Neural cell (in vitro differentiated cells): ENCODE measurements around the gene THAP7. TPM values are rescaled to one million over a fixed set of nuclear protein-coding genes. Genes with fewer than 3 reads are reported as not detected.

Experiments
- H2AFZ ChIP-seq: fragments of 200-600, 300-800 bp; sonication (generic), shearing (Covaris generic); 2 replicates; pipeline ENCODE4 v1.6.0; 2014; ENCODE audit warnings: low read depth, mild to moderate bottlenecking, antibody characterized with exemption, low read length, moderate library complexity
- H3F3A ChIP-seq: fragments of 200-600 bp; shearing (Covaris generic); 2 replicates; pipeline ENCODE4 v1.6.1; 2016; ENCODE audit warnings: mild to moderate bottlenecking, moderate library complexity, mixed read lengths, antibody characterized with exemption, low read length; ENCODE audit not compliant: insufficient read depth, poor library complexity, severe bottlenecking
- H3K27ac ChIP-seq: fragments of 200-600, 300-800 bp; sonication (generic), shearing (Covaris generic); 2 replicates; pipeline ENCODE4 v1.5.1; 2014; ENCODE audit warnings: mild to moderate bottlenecking, low read length, moderate library complexity
- H3K27me3 ChIP-seq: fragments of 300-800, 200-600 bp; sonication (generic), shearing (Covaris generic); 2 replicates; pipeline ENCODE4 v1.6.0; 2014; ENCODE audit warnings: mild to moderate bottlenecking, low read depth, low read length, moderate library complexity; ENCODE audit not compliant: insufficient read depth
- H3K36me3 ChIP-seq: fragments of 300-800, 200-600 bp; sonication (generic), shearing (Covaris generic); 2 replicates; pipeline ENCODE4 v1.5.1; 2014; ENCODE audit warnings: mild to moderate bottlenecking, antibody characterized with exemption, low read length, moderate library complexity; ENCODE audit not compliant: insufficient read depth
- H3K4me2 ChIP-seq: fragments of 300-800, 200-600 bp; sonication (generic), shearing (Covaris generic); 2 replicates; pipeline ENCODE4 v1.6.0; 2014; ENCODE audit warnings: mild to moderate bottlenecking, low read length
- H3K4me3 ChIP-seq: fragments of 300-800, 200-600 bp; sonication (generic), shearing (Covaris generic); 2 replicates; pipeline ENCODE4 v1.5.1; 2014; ENCODE audit warnings: mild to moderate bottlenecking, low read length, moderate library complexity
- H3K79me2 ChIP-seq: fragments of 200-600 bp; shearing (Covaris generic); replicated peaks from 2 replicates; pipeline ENCODE4 v1.6.0; 2014; ENCODE audit warnings: mild to moderate bottlenecking, low read length, moderate library complexity; ENCODE audit not compliant: insufficient read depth
- H3K9ac ChIP-seq: fragments of 300-800, 200-600 bp; sonication (generic), shearing (Covaris generic); 2 replicates; pipeline ENCODE4 v1.6.1; 2016; ENCODE audit warnings: mild to moderate bottlenecking, low read length, mixed read lengths
- H3K9me2 ChIP-seq: fragments of 200-600 bp; shearing (Covaris generic); 2 replicates; pipeline ENCODE4 v1.6.1; 2016; ENCODE audit warnings: mild to moderate bottlenecking, low read length, mixed read lengths; ENCODE audit not compliant: insufficient read depth
- H3K9me3 ChIP-seq: fragments of 200-600, 300-800 bp; sonication (generic), shearing (Covaris generic); 2 replicates; pipeline ENCODE4 v1.6.1; 2016; ENCODE audit warnings: mild to moderate bottlenecking, mixed run types, low read length, moderate library complexity, mixed read lengths
- H4K20me1 ChIP-seq: fragments of 200-600 bp; shearing (Covaris generic); 2 replicates; pipeline ENCODE4 v1.6.1; 2016; ENCODE audit warnings: mild to moderate bottlenecking, mixed run types; ENCODE audit not compliant: insufficient read depth
- EP300 ChIP-seq: fragments of 450-650 bp; conservative IDR thresholded peaks from 2 replicates; pipeline ENCODE4 v1.6.1; 2014; ENCODE audit warnings: antibody characterized with exemption, mild to moderate bottlenecking, moderate library complexity; ENCODE audit not compliant: poor library complexity, severe bottlenecking
- EZH2 ChIP-seq: fragments of 200-600, 300-800 bp; shearing (Covaris generic), sonication (generic); IDR thresholded peaks from 2 replicates; pipeline ENCODE4 v1.6.1; 2014; ENCODE audit warnings: antibody characterized with exemption, low read length, borderline replicate concordance, mild to moderate bottlenecking; ENCODE audit not compliant: insufficient read depth, poor library complexity, severe bottlenecking
- MXI1 ChIP-seq: fragments of 450-650 bp; conservative IDR thresholded peaks from 2 replicates; pipeline ENCODE4 v1.6.1; 2014; ENCODE audit warnings: antibody characterized with exemption, mild to moderate bottlenecking; ENCODE audit not compliant: poor library complexity, severe bottlenecking
- POLR2AphosphoS5 ChIP-seq: IDR thresholded peaks from 2 replicates; pipeline ENCODE4 v1.6.1; 2012
- RAD21 ChIP-seq: fragments of 450-650 bp; conservative IDR thresholded peaks from 2 replicates; pipeline ENCODE4 v1.6.1; 2014; ENCODE audit warnings: antibody characterized with exemption, mild to moderate bottlenecking, moderate library complexity
- REST ChIP-seq: IDR thresholded peaks from 2 replicates; pipeline ENCODE4 v1.6.1; 2012; ENCODE audit warnings: borderline replicate concordance
- SMC3 ChIP-seq: fragments of 450-650 bp; conservative IDR thresholded peaks from 2 replicates; pipeline ENCODE4 v1.6.1; 2014; ENCODE audit warnings: antibody characterized with exemption, mild to moderate bottlenecking, moderate library complexity; ENCODE audit not compliant: poor library complexity
- TAF1 ChIP-seq: IDR thresholded peaks from 2 replicates; pipeline ENCODE4 v1.6.1; 2012; ENCODE audit warnings: low read depth
- polyA plus RNA-seq: library from polyadenylated mRNA; depleted of rRNA; stranded (reverse); fragments of >200 nt; gene quantifications from 2 replicates; pipeline ENCODE4 v1.2.3, GENCODE V29; 2014
- TF ChIP-seq, protein P1 (sequence below): fragments of 450-650 bp; IDR thresholded peaks from 2 replicates; pipeline ENCODE4 v1.5.1; 2014; ENCODE audit warnings: antibody characterized with exemption, mild to moderate bottlenecking, moderate library complexity; ENCODE audit not compliant: poor library complexity, severe bottlenecking

Gene THAP7
- polyA plus RNA-seq, 1 donor from 2014 or later, result 28.7 TPM

DNA sequence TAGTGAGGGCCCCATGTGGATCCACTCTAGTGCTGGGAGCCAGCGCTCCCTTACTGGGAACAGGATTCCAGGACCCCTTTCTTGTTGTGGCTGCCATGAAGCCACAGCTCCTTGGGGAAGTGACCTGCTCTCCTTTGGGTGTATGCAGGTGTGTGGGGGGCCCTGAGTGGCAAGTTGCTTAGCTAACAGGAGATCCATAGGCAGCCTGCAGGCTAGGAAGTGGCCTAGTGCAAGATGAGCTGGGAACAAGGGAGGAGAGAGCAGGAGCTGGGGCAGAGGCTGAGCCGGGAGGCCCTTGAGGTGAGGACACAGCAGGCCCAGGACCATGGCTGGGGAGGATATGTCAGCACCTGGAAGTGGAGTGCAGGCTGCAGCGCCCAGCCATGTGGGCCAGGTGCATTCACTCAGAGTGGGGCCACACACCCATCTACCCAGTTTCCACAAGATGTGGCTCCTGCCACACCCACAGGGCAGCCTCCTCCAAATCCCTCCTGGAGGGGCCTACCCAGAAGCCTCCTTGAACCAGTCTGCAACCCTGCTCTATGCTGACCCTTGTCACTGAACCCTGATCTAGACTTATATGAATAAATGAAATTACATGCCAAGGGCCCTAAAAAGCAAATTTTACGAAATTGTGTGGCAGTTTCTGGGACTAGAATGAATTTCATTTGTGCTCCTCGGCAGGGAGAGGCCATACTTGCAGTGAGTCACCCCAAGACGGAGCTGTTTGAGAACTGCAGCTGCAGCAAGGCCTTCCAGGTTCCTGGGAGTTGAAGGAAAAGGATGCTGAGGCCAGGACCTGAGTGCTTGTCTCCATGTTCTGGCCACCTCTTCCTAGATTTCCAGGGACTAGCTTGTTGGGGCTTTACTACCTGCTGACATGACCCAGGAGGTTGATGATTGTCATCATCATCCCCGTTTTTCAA, 3.2 kb downstream of the THAP7 start:
- Histone ChIP-seq H3K79me2 (peaks cover 3% of the 10 kb centered on the region), H4K20me1 (no peaks in the 10 kb centered on the region), H3K4me3 (no peak overlapping the region), H3K9me2 (no peaks in the 10 kb centered on the region), H3K4me2 (no peak overlapping the region), H3K36me3 (no peaks in the 10 kb centered on the region), H3K9me3 (no peaks in the 10 kb centered on the region), H3K9ac (no peak overlapping the region), H2AFZ (no peak overlapping the region), H3F3A (no peaks in the 10 kb centered on the region), H3K27ac (no peak overlapping the region), H3K27me3 (no peaks in the 10 kb centered on the region)
- TF ChIP-seq REST, result no peak
- TF ChIP-seq EZH2, result no peak
- no peak for TF ChIP-seq MXI1
- no peak for TF ChIP-seq EP300
- no peak for TF ChIP-seq SMC3
- TF ChIP-seq, protein P1, sequence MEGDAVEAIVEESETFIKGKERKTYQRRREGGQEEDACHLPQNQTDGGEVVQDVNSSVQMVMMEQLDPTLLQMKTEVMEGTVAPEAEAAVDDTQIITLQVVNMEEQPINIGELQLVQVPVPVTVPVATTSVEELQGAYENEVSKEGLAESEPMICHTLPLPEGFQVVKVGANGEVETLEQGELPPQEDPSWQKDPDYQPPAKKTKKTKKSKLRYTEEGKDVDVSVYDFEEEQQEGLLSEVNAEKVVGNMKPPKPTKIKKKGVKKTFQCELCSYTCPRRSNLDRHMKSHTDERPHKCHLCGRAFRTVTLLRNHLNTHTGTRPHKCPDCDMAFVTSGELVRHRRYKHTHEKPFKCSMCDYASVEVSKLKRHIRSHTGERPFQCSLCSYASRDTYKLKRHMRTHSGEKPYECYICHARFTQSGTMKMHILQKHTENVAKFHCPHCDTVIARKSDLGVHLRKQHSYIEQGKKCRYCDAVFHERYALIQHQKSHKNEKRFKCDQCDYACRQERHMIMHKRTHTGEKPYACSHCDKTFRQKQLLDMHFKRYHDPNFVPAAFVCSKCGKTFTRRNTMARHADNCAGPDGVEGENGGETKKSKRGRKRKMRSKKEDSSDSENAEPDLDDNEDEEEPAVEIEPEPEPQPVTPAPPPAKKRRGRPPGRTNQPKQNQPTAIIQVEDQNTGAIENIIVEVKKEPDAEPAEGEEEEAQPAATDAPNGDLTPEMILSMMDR, result no peak
- TF ChIP-seq RAD21, result no peak
- TF ChIP-seq TAF1, result no peak
- TF ChIP-seq POLR2AphosphoS5, result no peak

GRCh38 chr22:20997536-20998257, 4.2 kb downstream of the THAP7 start:
- H3K36me3 ChIP-seq, result no peaks in the 10 kb centered on the region
- no peak overlapping the region for H3K4me3 ChIP-seq
- TF ChIP-seq EZH2 (no peak), REST (no peak), SMC3 (no peak), POLR2AphosphoS5 (no peak), MXI1 (no peak), EP300 (no peak), RAD21 (no peak), TAF1 (no peak)
- TF ChIP-seq, protein P1, result no peak
- H3K9ac ChIP-seq, result no peak overlapping the region
- no peak overlapping the region for H3K4me2 ChIP-seq
- H3K9me3 ChIP-seq, result no peaks in the 10 kb centered on the region
- peaks cover 3% of the 10 kb centered on the region for H3K79me2 ChIP-seq
- H3K27me3 ChIP-seq, result no peaks in the 10 kb centered on the region
- H2AFZ ChIP-seq, result no peak overlapping the region
- no peaks in the 10 kb centered on the region for H3K9me2 ChIP-seq
- no peaks in the 10 kb centered on the region for H3F3A ChIP-seq
- H3K27ac ChIP-seq, result no peak overlapping the region
- no peaks in the 10 kb centered on the region for H4K20me1 ChIP-seq
